HG02943 (cell line): Measurements from ENCODE around the gene PAPPA2.
"Not testable (repeated sequence)": the region's sequence is repeated elsewhere in the genome, so short reads cannot be mapped to it uniquely, and the experiment has no call there.

ENCODE experiments used
- ATAC-seq: cut with Tn5 transposase; IDR thresholded peaks from one replicate; pipeline ENCODE4 v1.9.1; 2021; ENCODE audit warnings: mild to moderate bottlenecking, low read depth, moderate library complexity; ENCODE audit not compliant: unreplicated experiment

PAPPA2 gene

DNA sequence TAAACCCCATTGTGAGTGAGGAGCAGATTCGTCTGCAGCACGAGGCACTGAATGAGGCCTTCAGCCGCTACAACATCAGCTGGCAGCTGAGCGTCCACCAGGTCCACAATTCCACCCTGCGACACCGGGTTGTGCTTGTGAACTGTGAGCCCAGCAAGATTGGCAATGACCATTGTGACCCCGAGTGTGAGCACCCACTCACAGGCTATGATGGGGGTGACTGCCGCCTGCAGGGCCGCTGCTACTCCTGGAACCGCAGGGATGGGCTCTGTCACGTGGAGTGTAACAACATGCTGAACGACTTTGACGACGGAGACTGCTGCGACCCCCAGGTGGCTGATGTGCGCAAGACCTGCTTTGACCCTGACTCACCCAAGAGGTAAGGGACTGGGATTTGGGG is 132.2 kb downstream of the PAPPA2 start:
- ATAC-seq: no peak

DNA sequence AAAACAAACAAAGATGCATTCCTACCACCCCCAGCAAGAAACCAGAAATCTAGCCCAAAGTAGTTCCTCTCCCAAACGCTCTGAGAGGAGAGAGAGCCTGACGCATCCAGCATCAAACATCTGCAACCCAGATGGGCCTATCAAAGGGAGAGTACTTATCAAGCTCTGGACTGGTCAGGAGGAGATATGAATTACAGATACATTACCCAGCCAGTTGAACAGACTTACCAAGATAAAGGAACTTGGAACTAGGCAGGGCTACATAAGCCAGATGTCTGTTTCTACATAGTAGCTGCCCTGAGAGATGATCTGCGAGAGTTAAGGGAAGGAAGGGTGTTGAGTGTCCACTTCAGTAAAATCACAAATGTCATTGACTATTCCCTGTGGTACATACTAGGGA is 138.4 kb downstream of the PAPPA2 start:
- no peak for ATAC-seq

DNA sequence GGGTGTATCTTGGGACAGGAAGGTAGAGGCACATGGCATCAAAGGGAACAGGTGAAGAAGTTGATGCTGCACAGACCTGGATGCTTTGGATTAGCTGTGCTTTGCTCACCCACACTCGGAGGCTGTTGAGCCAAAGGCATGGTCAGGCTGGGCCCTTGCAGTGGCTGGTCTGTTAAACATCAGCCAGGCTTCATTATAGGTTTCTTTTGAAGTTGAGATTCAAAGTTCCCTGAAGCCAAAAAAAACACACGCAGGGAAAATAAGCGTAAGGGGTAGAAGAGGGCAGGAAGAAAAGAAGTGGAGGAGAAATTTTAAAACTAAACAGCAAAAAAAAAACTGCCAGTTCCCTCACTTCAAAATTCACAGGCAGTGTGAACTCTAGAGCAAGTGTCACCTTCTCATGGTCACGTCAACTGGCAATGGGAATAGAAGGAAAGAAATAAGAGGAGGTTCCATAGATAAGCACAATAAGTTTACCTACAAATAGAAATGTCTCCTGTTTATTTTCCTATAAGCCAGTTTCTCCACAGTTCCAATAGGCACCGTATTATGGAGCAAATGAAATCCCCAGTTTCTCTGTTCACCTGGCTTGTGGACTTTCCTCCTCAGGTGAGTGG is 139.5 kb downstream of the PAPPA2 start:
- ATAC-seq: no peak

DNA sequence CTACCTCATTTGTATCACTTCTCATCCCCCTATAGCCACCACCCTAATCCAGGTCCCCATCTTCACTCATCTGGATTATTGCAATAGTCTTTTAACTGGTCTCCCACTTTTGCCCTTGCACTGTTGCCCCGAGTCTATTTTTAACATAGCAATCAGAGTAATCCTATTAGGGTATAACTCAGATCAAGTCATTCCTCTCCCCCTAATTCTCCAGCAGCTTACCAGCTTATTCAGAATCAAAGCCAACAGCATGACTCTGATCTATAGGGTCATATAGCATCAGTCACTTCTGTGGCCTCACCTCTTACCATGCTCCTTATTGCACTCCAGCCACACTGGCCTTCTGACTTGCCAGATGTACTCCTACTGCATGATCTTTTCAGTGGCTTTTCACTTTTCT is 140.7 kb downstream of the PAPPA2 start:
- ATAC-seq: no peak

DNA sequence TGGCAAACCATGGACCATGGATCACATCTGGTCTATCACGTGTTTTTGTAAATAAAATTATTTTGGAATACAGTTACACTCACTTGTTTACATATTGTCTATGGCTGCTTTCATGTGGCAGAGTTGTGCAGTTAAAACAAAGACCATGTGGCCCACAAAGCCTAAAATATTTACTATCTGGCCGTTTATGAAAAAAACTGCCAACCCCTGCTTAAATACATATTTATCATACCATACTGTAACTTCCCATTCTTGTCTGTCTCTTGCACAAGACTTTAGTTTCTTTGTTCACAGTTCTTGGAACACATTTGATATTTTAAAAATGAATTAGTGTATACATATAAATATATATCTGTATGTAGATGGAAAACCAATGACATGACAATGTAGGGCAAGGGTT is 141.5 kb downstream of the PAPPA2 start:
- ATAC-seq: no peak

DNA sequence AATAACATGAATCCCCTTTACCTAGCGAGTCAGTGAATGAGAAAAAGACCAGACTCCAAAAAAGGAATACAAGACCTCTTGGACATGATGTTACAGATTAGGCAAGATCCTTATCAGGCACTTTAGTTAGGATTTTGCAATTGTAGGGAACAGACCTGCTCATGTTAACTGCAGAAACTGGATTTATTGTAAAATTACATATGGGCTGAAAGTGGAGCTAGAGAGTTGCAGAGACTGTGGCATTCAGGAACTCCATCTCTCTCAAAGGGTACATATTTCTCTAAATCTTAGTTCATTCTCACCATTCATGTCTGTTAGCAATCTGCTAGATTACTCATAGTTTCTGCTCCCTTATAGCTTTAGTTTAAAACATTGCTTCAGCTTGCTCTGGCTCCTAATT is 142.2 kb downstream of the PAPPA2 start:
- ATAC-seq: no peak

DNA sequence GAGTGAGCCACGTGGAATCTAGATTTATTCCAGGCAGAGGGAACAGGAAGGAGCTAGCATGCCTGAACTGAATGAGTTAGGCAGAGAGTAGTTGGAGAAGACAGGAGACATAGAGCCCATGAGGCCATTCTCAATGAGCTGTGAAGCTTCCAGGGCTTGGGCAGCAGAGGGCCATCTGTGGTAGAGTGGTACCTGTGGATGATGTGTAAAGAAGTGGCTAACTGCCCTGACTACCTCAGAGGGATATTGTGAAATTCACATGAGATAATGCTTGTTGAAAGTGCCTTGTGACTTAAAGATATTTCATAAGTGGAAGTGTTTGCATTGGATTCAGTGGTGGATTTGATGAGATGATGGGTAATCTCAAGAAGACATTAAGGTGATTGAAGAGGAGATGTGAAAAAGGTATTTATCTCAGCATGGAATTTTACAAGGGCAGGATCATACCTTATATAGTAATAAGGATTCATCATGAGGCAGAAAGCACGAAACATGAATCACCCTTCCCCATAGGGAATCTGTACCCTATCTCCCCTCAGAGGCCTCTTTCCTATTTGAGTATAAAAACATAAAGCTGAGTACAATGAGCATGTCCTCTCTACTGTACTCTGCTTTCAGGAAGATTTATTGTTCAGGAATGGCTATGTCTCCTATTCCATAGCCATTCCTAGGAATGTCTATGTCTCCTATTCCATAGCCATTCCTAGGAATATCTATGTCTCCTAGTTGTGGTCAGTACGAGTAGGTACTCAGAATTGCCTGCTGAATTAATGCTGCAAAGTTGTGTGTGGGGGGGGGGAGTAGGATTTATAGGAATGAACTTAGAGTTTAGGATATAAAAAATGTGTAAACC is 146.8 kb downstream of the PAPPA2 start:
- ATAC-seq: no peak

DNA sequence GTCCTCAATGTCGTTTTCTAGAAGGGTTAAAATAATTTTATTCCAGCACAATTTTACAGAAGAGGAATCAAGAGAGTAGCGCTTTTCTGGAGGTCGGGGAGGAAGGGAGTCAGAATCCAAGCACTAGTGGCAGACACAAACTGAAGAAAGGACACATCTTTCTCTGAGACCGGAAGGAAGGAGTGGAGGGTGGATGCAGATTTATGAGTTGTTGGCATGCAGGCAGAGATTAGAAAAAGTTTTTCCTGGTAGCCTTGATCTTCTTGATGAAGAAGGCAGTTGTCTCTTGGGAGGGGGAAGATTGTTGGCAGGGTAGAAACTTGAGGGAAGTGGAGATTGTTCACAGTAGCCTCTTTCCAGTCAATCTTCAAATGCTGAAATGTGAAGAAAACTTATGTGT is 149.8 kb downstream of the PAPPA2 start:
- no peak for ATAC-seq

DNA sequence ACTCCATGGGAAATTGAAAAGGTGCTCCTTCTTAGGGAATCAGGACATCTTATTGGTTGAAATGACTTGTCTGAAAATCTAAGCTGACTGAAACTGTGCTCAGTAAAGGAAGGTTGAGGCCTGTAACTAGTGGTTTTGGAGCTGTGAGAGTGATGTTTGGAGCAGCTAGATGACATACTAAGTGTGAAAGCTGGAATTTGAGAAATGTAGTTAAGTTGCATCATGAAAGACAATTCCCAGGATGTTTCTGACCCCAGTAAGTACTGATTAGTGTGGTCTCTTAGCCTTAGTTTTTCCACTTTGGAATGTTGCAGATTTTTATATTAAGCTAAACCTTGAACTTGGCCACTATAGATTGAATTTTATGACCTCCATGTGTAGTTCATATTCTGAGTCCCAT is 154.9 kb downstream of the PAPPA2 start:
- ATAC-seq: no peak

DNA sequence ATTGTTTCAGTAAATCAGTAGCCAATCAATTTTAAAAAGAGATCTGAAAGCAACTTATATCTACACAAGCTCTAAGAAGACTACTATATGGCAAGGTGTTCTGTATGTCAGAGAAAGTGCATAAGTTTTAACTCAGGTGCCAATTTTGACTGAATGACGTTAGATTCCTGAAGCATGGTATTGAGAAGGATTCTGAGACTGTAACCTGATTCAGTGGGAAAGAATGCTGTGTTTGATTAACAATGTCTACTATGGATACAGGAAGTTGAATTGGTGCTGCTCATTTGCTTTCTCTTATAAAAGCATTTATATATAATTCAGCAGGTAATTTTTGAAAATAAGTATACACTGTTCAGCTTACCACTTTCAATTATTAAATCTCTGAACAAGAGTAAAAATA is 156.3 kb downstream of the PAPPA2 start:
- no peak for ATAC-seq

DNA sequence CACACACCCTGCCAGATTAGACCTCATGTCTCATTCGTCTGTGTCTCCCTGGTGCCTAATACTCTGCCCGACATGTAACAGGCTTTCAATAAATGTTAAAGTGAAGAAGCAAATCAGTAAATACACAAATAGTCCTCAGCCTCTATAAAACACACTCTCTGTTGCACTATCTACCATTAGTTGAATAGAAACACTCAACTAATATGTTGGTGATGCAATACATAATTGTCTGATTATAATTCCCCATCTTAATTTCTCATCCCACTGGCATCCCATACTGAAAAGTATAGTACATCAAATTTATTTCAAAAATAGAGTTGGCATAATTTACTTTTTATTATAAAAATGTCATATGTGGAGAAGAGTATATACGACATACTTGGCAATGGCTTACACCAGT is 162.4 kb downstream of the PAPPA2 start:
- no peak for ATAC-seq

DNA sequence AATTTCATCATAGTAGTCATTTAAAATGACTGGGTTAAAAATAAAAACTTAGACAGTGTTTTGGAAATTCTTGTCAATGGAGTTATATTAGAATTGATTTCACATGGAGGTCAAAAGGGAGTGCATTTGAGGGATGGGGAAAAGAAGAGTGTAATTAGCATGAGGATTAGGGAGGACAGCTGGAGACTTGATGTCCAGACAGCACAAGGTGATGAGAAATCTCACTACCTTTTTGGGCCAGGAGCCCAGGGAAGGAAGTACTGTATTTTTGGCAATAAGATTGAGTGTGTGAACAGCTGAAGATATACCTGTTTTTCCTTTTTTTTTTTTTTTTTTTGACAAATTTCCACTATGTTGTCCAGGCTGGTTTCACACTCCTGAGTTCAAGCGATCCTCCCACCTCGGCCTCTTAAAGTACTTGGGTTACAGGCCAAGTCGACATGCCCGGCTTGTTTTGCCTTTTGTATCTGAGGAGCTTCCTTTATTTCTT is 163.6 kb downstream of the PAPPA2 start:
- ATAC-seq: no peak

DNA sequence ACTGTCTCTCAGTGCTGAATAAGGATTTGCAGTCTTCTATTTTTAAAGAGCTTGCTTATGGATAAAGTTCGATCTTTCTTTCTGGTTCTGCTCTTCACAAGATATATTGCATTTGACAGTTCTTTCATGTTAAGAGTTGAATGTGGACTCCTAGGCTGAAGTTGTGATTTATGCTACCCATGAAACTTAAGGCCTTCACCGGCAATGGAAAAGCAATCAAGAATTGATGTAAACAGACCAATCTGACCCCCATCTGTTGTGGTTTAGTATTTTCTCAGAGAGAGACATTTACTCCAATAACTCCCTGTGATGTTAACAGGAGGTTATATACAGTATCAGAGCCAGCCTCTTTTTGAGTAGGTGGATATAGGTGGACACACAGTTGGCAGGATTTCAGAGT is 165.8 kb downstream of the PAPPA2 start:
- no peak for ATAC-seq

DNA sequence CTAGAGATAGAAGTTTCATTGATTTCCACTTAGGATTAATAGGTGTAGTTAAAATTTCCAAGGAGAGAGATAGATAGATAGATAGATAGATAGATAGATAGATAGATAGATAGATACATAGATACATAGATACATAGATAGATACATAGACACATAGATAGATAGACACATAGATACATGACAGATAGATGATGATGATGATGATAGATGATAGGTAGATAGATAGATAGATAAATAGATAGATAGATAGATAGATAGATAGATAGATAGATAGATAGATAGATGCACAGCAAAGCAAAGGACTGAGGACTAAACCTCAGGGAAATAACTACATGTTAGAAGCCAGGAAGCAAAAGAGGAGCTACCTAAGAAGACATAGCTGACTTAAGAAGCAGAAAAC is 171.8 kb downstream of the PAPPA2 start:
- ATAC-seq: not testable (repeated sequence)

DNA sequence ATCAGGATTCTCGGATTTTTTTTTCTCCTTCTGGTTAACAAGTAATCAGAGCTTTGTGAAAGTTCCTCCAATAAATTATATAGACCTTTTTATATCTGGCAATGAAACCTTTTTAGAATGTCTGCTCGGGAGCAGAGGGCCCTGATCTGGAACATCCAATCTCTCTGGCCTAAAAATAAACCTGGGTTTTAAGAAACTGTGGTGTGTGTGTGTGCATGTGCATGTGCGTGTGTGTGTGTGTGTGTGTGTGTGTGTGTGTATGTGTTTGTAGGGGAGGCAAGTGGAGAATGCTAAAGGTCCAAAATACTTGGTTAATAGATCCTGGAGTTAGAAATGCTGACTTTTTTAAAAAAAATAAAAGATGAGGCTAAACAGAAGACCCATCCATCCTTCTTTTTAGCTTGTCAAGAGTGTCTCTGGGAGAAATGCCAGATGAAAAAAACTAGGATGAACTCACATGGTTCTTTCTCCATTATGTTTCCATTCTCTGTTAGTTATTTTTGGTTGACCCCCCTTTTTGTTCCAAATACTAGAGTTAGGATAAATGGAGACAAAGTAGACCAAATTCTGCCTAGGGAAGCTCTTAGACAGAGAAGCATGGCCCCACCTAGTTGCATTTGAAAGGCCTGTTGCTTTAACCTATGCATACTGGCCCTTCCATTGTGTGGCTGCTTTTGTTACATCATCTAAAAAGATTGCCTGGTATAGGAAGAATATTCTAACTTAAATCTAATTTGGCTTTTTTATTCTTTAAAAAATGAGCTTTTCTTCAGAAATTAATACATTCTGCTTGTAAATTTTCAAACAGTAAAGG is 175.9 kb downstream of the PAPPA2 start:
- ATAC-seq: no peak

DNA sequence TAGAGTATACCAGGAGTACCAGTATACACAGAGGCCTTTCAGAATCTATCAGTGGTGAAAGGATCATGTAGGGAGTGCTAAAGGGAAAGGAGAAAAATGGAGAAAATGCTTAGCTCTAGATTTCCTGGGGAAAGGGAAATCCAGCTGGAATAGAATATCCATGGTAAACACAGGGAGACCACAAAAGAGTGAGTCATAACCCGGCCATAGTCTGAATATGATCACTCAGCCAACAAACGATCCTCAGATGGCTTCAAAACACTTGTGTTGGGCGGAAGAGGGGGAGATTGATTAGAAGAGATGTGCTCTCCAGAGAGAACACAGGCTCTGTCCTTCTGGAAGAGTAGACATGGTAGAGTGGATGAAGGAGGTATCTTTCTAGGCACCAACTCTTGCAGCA is 180.6 kb downstream of the PAPPA2 start:
- ATAC-seq: no peak

DNA sequence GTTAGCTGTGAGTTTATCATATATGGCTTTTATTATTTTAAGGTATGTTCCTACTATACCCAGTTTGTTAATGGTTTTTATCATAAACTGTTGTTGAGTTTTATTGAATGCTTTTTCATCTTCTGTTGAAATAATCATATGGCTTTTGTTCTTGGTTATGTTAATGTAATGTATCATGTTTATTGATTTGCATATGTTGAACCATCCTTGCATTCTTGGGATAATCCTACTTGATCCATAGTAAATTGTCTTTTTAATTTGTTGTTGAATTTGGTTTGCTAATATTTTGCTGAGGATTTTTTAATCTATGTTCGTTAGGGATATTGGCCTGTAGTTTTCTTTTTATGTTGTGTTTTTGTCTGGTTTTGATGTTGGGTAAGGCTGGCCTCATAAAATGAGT is 185.6 kb downstream of the PAPPA2 start:
- no peak for ATAC-seq

DNA sequence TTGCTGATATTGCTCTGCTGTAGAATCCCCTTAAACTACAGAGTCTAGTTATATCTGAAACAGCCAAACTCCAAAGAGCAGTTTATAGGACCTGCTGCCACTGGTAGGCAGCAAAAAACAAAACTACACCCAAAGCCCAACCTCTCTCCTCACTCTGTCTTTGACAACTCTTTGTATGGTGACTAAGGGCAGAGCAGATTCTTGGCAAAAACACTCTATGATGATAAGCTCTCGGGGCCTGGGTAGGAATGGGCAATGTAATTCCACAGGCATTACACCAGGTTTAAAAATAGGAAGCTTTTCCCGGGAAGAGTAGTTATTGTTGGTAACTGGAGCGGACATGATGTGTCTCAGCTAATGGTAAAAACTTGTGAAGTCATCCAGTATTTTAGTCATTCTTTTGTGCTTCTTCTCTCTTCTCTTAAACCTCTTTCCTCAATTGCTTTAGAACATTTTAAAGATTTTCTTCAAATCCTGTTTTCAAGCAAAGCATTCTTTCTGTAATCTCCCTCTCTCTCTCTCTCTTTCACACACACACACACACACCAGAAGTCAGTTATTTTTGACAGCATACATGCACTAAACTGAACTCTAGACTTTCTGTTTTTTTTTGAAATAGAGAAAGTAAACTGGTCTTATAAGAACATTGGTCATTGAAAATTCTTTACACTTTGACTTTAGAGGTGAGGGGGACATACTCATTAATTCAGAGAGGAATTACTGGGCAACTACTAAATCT is 193.5 kb downstream of the PAPPA2 start:
- no peak for ATAC-seq

DNA sequence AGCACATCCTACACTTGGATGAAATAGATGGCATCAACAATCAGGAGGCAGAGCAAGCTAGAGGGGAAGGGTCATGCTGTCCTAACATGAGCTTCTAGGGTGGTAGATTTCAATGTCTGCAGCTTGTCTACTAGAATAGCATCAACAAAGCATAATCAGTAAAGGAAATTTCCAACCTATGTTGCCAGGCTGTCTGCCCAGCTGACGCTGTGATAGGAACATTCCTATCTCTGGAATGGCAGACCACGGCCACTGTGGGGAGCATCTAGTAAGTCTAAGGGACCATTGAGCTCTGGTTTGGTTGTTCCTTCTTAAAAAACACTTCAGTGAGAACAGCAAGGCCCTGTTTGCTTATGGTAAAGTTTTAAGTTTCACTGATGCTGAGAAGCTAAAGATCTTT is 206.8 kb downstream of the PAPPA2 start:
- ATAC-seq: no peak

DNA sequence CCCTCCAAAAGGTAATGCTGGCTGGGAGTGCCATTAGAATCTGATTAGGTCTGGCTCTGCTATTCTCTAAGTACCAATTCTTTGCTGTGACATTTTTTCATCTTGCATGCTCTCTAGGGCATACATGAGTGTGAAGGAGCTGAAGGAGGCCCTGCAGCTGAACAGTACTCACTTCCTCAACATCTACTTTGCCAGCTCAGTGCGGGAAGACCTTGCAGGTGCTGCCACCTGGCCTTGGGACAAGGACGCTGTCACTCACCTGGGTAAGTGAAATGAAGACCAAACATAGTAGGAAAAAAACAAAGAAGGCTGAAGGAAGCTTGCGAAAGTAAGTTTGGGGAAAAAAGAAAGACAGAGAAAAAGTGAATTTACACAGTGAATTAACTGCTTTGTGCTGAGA is 207.9 kb downstream of the PAPPA2 start:
- ATAC-seq: no peak
